HEK293 (cell line): Measurements from ENCODE around the gene RRM1.

ENCODE experiments used
- CTCF ChIA-PET: fragments of 350-600 bp; formaldehyde crosslinking; extraction: SDS; loops from one replicate; lab custom pipeline; 2021; ENCODE audit warnings: antibody characterized with exemption; lab: Yijun Ruan, JAX
- POLR2A ChIA-PET: fragments of 300-600 bp; formaldehyde crosslinking; extraction: SDS; loops from one replicate; lab custom pipeline; 2020; ENCODE audit warnings: antibody characterized with exemption, inconsistent platforms; lab: Yijun Ruan, JAX
- H3K27ac ChIP-seq: fragments of 200-500 bp; sonication (Bioruptor generic); 2 replicates; pipeline ENCODE4 v1.5.1; 2014; ENCODE audit warnings: low read depth, low read length, control low read depth, inconsistent platforms; ENCODE audit errors: extremely low read depth
- H3K36me3 ChIP-seq, 2 experiments: fragments of 200-500 bp in 1 of 2; sonication (Bioruptor generic) in 1 of 2; 1 replicate in 1 of 2; 2 replicates in 1 of 2; pipeline ENCODE4 v1.5.1; 2014 to 2017; ENCODE audit warnings: inconsistent platforms in 2 of 2, low read length in 2 of 2; ENCODE audit not compliant: control insufficient read depth in 2 of 2, insufficient read depth in 1 of 2
- H3K4me1 ChIP-seq: fragments of 200-500 bp; sonication (Bioruptor generic); 2 replicates; pipeline ENCODE4 v1.5.1; 2014; ENCODE audit warnings: mild to moderate bottlenecking, low read length, inconsistent platforms; ENCODE audit not compliant: control insufficient read depth, insufficient read depth
- H3K4me3 ChIP-seq: 2 replicates; pipeline ENCODE4 v1.5.1; 2011; ENCODE audit warnings: low read depth, mild to moderate bottlenecking, control low read depth, low read length, moderate library complexity
- H3K9me3 ChIP-seq: fragments of 200-500 bp; sonication (Bioruptor generic); 2 replicates; pipeline ENCODE4 v1.5.1; 2014; ENCODE audit warnings: low read depth, low read length, inconsistent platforms; ENCODE audit not compliant: control insufficient read depth, insufficient read depth
- GLI2 ChIP-seq: fragments of 450-650 bp; formaldehyde crosslinking; IDR thresholded peaks from 2 replicates; pipeline ENCODE4; 2017; ENCODE audit warnings: missing biosample characterization, missing genetic modification characterization, low read depth, borderline replicate concordance
- KLF1 ChIP-seq: fragments of 450-650 bp; formaldehyde crosslinking; IDR thresholded peaks from 2 replicates; pipeline ENCODE4 v1.5.1; 2016; ENCODE audit warnings: missing biosample characterization, missing genetic modification characterization
- MYNN ChIP-seq: fragments of 450-650 bp; formaldehyde crosslinking; IDR thresholded peaks from 2 replicates; pipeline ENCODE4 v1.5.1; 2016; ENCODE audit warnings: missing biosample characterization, missing genetic modification characterization, borderline replicate concordance
- REPIN1 ChIP-seq: fragments of 450-650 bp; formaldehyde crosslinking; IDR thresholded peaks from 2 replicates; pipeline ENCODE4 v1.5.1; 2017; ENCODE audit warnings: missing biosample characterization, missing genetic modification characterization, low read depth
- SETDB1 ChIP-seq: IDR thresholded peaks from one replicate; pipeline ENCODE4 v1.6.1; 2017; ENCODE audit warnings: mild to moderate bottlenecking, low read length, moderate library complexity, mixed read lengths; ENCODE audit not compliant: insufficient read length
- SP2 ChIP-seq: fragments of 450-650 bp; formaldehyde crosslinking; IDR thresholded peaks from 2 replicates; pipeline ENCODE4 v1.5.1; 2016; ENCODE audit warnings: missing biosample characterization, missing genetic modification characterization
- TCF7L2 ChIP-seq: IDR thresholded peaks from 2 replicates; pipeline ENCODE4 v1.6.1; 2011; ENCODE audit warnings: low read depth, mild to moderate bottlenecking, inconsistent platforms, low read length, moderate library complexity, borderline replicate concordance
- ZFP41 ChIP-seq: fragments of 450-650 bp; formaldehyde crosslinking; IDR thresholded peaks from 2 replicates; pipeline ENCODE4 v1.5.1; 2016; ENCODE audit warnings: missing biosample characterization, missing genetic modification characterization, borderline replicate concordance
- ZNF10 ChIP-seq: fragments of 450-650 bp; formaldehyde crosslinking; IDR thresholded peaks from 2 replicates; pipeline ENCODE4 v1.5.1; 2017; ENCODE audit warnings: missing biosample characterization, missing genetic modification characterization
- ZNF133 ChIP-seq: fragments of 450-650 bp; formaldehyde crosslinking; IDR thresholded peaks from 2 replicates; pipeline ENCODE4 v1.5.1; 2016; ENCODE audit warnings: missing biosample characterization, missing genetic modification characterization
- ZNF138 ChIP-seq: fragments of 450-650 bp; formaldehyde crosslinking; IDR thresholded peaks from 2 replicates; pipeline ENCODE4 v1.5.1; 2016; ENCODE audit warnings: missing biosample characterization, missing genetic modification characterization, borderline replicate concordance
- ZNF214 ChIP-seq: fragments of 450-650 bp; formaldehyde crosslinking; IDR thresholded peaks from 2 replicates; pipeline ENCODE4 v1.5.1; 2017; ENCODE audit warnings: missing biosample characterization, mild to moderate bottlenecking, missing genetic modification characterization, borderline replicate concordance
- ZNF223 ChIP-seq: fragments of 450-650 bp; formaldehyde crosslinking; IDR thresholded peaks from 2 replicates; pipeline ENCODE4 v1.5.1; 2016; ENCODE audit warnings: missing biosample characterization, missing genetic modification characterization
- ZNF266 ChIP-seq: fragments of 450-650 bp; formaldehyde crosslinking; IDR thresholded peaks from 2 replicates; pipeline ENCODE4 v1.5.1; 2016; ENCODE audit warnings: missing biosample characterization, missing genetic modification characterization, low read depth
- ZNF324 ChIP-seq: fragments of 450-650 bp; formaldehyde crosslinking; IDR thresholded peaks from 2 replicates; pipeline ENCODE4 v1.5.1; 2016; ENCODE audit warnings: missing biosample characterization, missing genetic modification characterization
- ZNF48 ChIP-seq: fragments of 450-650 bp; formaldehyde crosslinking; IDR thresholded peaks from 2 replicates; pipeline ENCODE4 v1.5.1; 2016; ENCODE audit warnings: missing biosample characterization, missing genetic modification characterization
- ZNF514 ChIP-seq: fragments of 450-650 bp; formaldehyde crosslinking; IDR thresholded peaks from 2 replicates; pipeline ENCODE4 v1.5.1; 2016; ENCODE audit warnings: missing biosample characterization, missing genetic modification characterization
- ZNF610 ChIP-seq: fragments of 450-650 bp; formaldehyde crosslinking; IDR thresholded peaks from 2 replicates; pipeline ENCODE4 v1.5.1; 2016; ENCODE audit warnings: missing biosample characterization, missing genetic modification characterization, borderline replicate concordance
- ZNF654 ChIP-seq: fragments of 450-650 bp; formaldehyde crosslinking; IDR thresholded peaks from 2 replicates; pipeline ENCODE4 v1.5.1; 2016; ENCODE audit warnings: low read depth, missing biosample characterization, missing genetic modification characterization
- ZNF677 ChIP-seq: fragments of 450-650 bp; IDR thresholded peaks from 2 replicates; pipeline ENCODE4 v1.5.0; 2018; ENCODE audit warnings: missing biosample characterization, mild to moderate bottlenecking, missing genetic modification characterization, moderate library complexity
- TF ChIP-seq, protein P1 (sequence below): fragments of 450-650 bp; formaldehyde crosslinking; IDR thresholded peaks from 2 replicates; pipeline ENCODE4 v1.5.1; 2016; ENCODE audit warnings: missing biosample characterization, missing genetic modification characterization
- TF ChIP-seq, protein P2 (sequence below): fragments of 450-650 bp; formaldehyde crosslinking; IDR thresholded peaks from 2 replicates; pipeline ENCODE4 v1.5.1; 2016; ENCODE audit warnings: missing biosample characterization, missing genetic modification characterization
- TF ChIP-seq, protein P3 (sequence below): fragments of 450-650 bp; formaldehyde crosslinking; IDR thresholded peaks from 2 replicates; pipeline ENCODE4 v1.5.1; 2016; ENCODE audit warnings: missing biosample characterization, missing genetic modification characterization
- TF ChIP-seq, protein P4 (sequence below): sonication (generic); formaldehyde crosslinking; IDR thresholded peaks from 2 replicates; pipeline ENCODE4 v1.8.1; 2022; ENCODE audit warnings: mild to moderate bottlenecking, moderate library complexity, missing genetic modification reagents
- TF ChIP-seq, protein P5 (sequence below): fragments of 450-650 bp; IDR thresholded peaks from 2 replicates; pipeline ENCODE4 v1.5.1; 2018; ENCODE audit warnings: missing biosample characterization, missing genetic modification characterization

The RRM1 gene

DNA sequence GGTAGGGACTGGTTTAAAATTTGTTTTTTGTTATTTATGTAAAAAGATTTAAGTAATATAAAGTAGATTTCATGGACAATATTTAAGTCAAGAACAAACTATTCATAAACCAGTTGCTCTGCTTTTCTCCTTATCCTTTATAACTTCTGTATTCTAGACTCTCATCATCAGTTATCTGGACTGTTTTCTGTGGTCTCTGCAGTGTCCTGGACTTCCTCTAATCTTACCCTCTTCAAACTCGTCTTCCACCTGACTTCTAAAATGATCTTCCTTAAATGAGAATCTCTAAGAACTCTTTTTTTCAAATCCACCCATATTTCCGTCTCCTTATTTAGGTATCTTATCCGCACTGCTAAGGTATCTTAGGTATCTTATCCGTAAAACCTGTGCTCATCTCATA lies 8.1 kb downstream of the RRM1 start (continued):
- TF ChIP-seq, protein P1, sequence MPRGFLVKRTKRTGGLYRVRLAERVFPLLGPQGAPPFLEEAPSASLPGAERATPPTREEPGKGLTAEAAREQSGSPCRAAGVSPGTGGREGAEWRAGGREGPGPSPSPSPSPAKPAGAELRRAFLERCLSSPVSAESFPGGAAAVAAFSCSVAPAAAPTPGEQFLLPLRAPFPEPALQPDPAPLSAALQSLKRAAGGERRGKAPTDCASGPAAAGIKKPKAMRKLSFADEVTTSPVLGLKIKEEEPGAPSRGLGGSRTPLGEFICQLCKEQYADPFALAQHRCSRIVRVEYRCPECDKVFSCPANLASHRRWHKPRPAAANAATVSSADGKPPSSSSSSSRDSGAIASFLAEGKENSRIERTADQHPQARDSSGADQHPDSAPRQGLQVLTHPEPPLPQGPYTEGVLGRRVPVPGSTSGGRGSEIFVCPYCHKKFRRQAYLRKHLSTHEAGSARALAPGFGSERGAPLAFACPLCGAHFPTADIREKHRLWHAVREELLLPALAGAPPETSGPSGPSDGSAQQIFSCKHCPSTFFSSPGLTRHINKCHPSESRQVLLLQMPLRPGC, result no peak
- TF ChIP-seq TCF7L2, result no peak
- TF ChIP-seq, protein P2, sequence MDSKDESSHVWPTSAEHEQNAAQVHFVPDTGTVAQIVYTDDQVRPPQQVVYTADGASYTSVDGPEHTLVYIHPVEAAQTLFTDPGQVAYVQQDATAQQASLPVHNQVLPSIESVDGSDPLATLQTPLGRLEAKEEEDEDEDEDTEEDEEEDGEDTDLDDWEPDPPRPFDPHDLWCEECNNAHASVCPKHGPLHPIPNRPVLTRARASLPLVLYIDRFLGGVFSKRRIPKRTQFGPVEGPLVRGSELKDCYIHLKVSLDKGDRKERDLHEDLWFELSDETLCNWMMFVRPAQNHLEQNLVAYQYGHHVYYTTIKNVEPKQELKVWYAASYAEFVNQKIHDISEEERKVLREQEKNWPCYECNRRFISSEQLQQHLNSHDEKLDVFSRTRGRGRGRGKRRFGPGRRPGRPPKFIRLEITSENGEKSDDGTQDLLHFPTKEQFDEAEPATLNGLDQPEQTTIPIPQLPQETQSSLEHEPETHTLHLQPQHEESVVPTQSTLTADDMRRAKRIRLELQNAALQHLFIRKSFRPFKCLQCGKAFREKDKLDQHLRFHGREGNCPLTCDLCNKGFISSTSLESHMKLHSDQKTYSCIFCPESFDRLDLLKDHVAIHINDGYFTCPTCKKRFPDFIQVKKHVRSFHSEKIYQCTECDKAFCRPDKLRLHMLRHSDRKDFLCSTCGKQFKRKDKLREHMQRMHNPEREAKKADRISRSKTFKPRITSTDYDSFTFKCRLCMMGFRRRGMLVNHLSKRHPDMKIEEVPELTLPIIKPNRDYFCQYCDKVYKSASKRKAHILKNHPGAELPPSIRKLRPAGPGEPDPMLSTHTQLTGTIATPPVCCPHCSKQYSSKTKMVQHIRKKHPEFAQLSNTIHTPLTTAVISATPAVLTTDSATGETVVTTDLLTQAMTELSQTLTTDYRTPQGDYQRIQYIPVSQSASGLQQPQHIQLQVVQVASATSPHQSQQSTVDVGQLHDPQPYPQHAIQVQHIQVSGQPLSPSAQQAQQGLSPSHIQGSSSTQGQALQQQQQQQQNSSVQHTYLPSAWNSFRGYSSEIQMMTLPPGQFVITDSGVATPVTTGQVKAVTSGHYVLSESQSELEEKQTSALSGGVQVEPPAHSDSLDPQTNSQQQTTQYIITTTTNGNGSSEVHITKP (tag by site-specific recombination), result no peak
- no peak for TF ChIP-seq KLF1 (tag by site-specific recombination)
- TF ChIP-seq ZNF138 (tag by site-specific recombination), result no peak
- TF ChIP-seq ZNF266 (tag by site-specific recombination), result no peak
- TF ChIP-seq REPIN1 (tag by site-specific recombination), result no peak
- TF ChIP-seq SP2 (tag by site-specific recombination), result no peak
- TF ChIP-seq ZNF214 (tag by site-specific recombination), result no peak
- TF ChIP-seq, protein P3, sequence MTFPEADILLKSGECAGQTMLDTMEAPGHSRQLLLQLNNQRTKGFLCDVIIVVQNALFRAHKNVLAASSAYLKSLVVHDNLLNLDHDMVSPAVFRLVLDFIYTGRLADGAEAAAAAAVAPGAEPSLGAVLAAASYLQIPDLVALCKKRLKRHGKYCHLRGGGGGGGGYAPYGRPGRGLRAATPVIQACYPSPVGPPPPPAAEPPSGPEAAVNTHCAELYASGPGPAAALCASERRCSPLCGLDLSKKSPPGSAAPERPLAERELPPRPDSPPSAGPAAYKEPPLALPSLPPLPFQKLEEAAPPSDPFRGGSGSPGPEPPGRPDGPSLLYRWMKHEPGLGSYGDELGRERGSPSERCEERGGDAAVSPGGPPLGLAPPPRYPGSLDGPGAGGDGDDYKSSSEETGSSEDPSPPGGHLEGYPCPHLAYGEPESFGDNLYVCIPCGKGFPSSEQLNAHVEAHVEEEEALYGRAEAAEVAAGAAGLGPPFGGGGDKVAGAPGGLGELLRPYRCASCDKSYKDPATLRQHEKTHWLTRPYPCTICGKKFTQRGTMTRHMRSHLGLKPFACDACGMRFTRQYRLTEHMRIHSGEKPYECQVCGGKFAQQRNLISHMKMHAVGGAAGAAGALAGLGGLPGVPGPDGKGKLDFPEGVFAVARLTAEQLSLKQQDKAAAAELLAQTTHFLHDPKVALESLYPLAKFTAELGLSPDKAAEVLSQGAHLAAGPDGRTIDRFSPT, result no peak
- TF ChIP-seq SETDB1, result no peak

DNA sequence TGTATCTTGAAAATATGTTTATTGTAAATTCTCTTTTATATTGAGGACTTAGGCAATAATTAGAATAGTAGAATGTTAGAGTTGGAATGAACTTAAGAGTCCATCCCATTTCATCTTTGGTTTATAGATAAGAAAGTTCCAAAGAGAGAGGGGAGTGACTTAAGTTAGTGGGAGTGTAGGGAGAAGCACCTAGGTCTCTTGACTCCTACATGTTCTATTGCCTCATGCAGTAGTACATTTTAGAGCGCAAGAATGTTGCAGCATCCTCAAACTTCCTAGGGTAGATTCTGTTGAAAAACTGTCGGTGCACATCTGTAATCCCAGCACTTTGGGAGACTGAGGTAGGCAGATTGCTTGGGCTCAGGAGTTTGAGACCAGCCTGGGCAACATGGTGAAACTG lies 8.7 kb downstream of the RRM1 start:
- H3K27ac ChIP-seq, result no peak overlapping the region
- ChIA-PET CTCF (no interaction called here), POLR2A (interaction anchor here (0.6 to 0.7 kb wide), 2 partner anchors 8 to 1051 kb away, joined by 4 read pairs; no protein-coding TSS in a partner anchor)
- no peak for TF ChIP-seq ZNF324 (tag by site-specific recombination)
- no peak for TF ChIP-seq GLI2 (tag by site-specific recombination)
- H3K9me3 ChIP-seq, result no peaks in the 10 kb centered on the region
- peaks cover 17 to 79% of the 10 kb centered on the region in 2 experiments for H3K36me3 ChIP-seq
- H3K4me3 ChIP-seq, result no peak overlapping the region
- H3K4me1 ChIP-seq, result no peaks in the 10 kb centered on the region

DNA sequence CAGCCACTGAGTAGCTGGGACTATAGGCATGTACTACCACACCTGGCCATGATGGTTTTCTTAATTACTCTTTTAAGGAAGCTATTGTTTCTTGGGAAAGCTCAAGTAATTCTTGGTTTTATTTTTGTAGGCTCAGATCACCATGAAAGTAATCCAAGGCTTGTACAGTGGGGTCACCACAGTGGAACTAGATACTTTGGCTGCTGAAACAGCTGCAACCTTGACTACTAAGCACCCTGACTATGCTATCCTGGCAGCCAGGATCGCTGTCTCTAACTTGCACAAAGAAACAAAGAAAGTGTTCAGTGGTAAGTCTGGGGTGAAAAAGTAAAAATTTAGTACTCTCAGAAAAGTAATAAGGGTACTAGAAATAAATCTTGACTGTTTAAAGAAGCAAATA lies 11.3 kb downstream of the RRM1 start:
- Histone ChIP-seq H3K4me1 (no peaks in the 10 kb centered on the region), H3K27ac (no peak overlapping the region), H3K4me3 (no peak overlapping the region), H3K9me3 (no peaks in the 10 kb centered on the region), H3K36me3 (peaks cover 26 to 86% of the 10 kb centered on the region in 2 experiments)
- CTCF ChIA-PET, result interaction anchor here (1.1 to 1.2 kb wide), 2 partner anchors 10 to 257 kb away, joined by 3 read pairs; no protein-coding TSS in a partner anchor
- no peak for TF ChIP-seq ZNF654 (tag by site-specific recombination)
- TF ChIP-seq ZFP41 (tag by site-specific recombination), result no peak
- no peak for TF ChIP-seq ZNF677 (tag by site-specific recombination)
- TF ChIP-seq, protein P4, sequence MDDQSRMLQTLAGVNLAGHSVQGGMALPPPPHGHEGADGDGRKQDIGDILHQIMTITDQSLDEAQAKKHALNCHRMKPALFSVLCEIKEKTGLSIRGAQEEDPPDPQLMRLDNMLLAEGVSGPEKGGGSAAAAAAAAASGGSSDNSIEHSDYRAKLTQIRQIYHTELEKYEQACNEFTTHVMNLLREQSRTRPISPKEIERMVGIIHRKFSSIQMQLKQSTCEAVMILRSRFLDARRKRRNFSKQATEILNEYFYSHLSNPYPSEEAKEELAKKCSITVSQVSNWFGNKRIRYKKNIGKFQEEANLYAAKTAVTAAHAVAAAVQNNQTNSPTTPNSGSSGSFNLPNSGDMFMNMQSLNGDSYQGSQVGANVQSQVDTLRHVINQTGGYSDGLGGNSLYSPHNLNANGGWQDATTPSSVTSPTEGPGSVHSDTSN (CRISPR knock-in tag), result no peak
- no peak for TF ChIP-seq ZNF610
- TF ChIP-seq ZNF133 (tag by site-specific recombination), result no peak
- no peak for TF ChIP-seq ZNF514 (tag by site-specific recombination)
- TF ChIP-seq, protein P5, sequence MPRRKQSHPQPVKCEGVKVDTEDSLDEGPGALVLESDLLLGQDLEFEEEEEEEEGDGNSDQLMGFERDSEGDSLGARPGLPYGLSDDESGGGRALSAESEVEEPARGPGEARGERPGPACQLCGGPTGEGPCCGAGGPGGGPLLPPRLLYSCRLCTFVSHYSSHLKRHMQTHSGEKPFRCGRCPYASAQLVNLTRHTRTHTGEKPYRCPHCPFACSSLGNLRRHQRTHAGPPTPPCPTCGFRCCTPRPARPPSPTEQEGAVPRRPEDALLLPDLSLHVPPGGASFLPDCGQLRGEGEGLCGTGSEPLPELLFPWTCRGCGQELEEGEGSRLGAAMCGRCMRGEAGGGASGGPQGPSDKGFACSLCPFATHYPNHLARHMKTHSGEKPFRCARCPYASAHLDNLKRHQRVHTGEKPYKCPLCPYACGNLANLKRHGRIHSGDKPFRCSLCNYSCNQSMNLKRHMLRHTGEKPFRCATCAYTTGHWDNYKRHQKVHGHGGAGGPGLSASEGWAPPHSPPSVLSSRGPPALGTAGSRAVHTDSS (tag by site-specific recombination), result no peak
- no peak for TF ChIP-seq MYNN (tag by site-specific recombination)
- no peak for TF ChIP-seq ZNF48 (tag by site-specific recombination)
- no peak for TF ChIP-seq ZNF10
- TF ChIP-seq ZNF223, result no peak
- TF ChIP-seq, all 188 proteins: peak for 0
- POLR2A ChIA-PET, result no interaction called here
